GM13977 (cell line): ENCODE data around the gene FMNL3.

Experiments
- DNase-seq: peaks from one replicate; pipeline ENCODE4 v3.0.0; 2012; ENCODE audit warnings: low spot score
- CTCF ChIP-seq: IDR thresholded peaks from 2 replicates; pipeline ENCODE4 v1.5.1; 2012; ENCODE audit warnings: mild to moderate bottlenecking, control low read depth; ENCODE audit not compliant: insufficient read depth; ENCODE audit errors: extremely low read depth, missing control alignments
- in situ Hi-C: fragments of 300-500 bp; cut with MboI; formaldehyde crosslinking; loops from one replicate; pipeline ENCODE4 v1.12.0; 2022; ENCODE audit warnings: low sequenced_read_pairs, low pct_unique_long_range_greater_than_20kb, mixed read lengths, inconsistent platforms; ENCODE audit not compliant: unreplicated experiment

The FMNL3 gene

GRCh38 chr12:49707128-49707811 is at the start of gene FMNL3:
TSS of gene FMNL3 (minus strand) at chr12:49707405. CDS start at chr12:49707180, 225 bp downstream.
- in situ Hi-C loops: no loop called here
- peak; percentile 99 for DNase-seq
- TF ChIP-seq CTCF: peak; percentile 96

- no peak for TF ChIP-seq CTCF
- in situ Hi-C loops: no loop called here
These were observed 43.8 kb upstream of the FMNL3 start for GRCh38 chr12:49750996-49751393.

GRCh38 chr12:49750027-49750995 is 43.1 kb upstream of the FMNL3 start:
- in situ Hi-C loops: no loop called here
- no peak for TF ChIP-seq CTCF
- DNase-seq: no peak

More at GRCh38 chr12:49750996-49751393, 43.8 kb upstream of the FMNL3 start:
- no peak for DNase-seq

- in situ Hi-C loops: no loop called here
- DNase-seq: no peak
- no peak for TF ChIP-seq CTCF
These were observed 41.6 kb upstream of the FMNL3 start for GRCh38 chr12:49748800-49749199.

- no peak for DNase-seq
- no peak for TF ChIP-seq CTCF
- in situ Hi-C loops: no loop called here
These were observed 41.1 kb upstream of the FMNL3 start for GRCh38 chr12:49748306-49748705.

GRCh38 chr12:49744363-49744885 is 37.2 kb upstream of the FMNL3 start:
- no peak for TF ChIP-seq CTCF
- no peak for DNase-seq
- in situ Hi-C loops: no loop called here
